Effector CD8-positive, alpha-beta T cell (primary cell): ENCODE measurements around the gene AGAP5.
"Not testable (repeated sequence)": the region's sequence is repeated elsewhere in the genome, so short reads cannot be mapped to it uniquely, and the experiment has no call there.

Source experiments
- DNase-seq: peaks from one replicate; lab custom pipeline; 2025; lab: John Stamatoyannopoulos, UW
- total RNA-seq, 4 experiments: gene quantifications; one replicate each; lab custom pipeline; 2026; lab: John Stamatoyannopoulos, UW

AGAP5 gene
- total RNA-seq: 0 to 0.61 (median 0.49) reads per million in 4 experiments

DNA sequence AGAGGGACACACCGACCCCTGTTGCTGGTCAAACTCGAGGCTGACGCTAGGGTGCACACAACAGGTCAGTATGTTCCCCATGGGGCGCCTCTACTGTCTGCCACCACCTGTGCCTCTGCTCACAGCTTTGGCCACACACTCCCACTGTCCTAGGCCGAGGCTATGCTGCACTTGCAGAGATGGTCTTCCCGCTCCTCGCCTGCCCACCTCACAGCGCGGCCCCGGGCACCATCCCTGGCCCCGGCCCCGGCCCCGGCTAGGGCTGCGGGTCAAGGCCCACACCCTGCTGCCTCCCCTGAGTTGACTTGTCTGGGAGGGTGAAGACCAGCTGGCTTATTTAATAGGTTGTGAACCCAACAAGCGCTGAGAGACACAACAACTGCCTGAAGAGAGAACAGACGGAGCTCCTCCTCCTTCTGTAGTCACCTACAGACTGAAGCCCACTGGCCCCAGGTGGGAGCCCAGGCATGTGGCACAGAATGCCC is at the start of gene AGAP5:
Gene AGAP5, minus strand, starts transcription at position 435 of the 485 bp plus-strand sequence. Its CDS starts 354 bp downstream, at position 81.
- not testable (repeated sequence) for DNase-seq

DNA sequence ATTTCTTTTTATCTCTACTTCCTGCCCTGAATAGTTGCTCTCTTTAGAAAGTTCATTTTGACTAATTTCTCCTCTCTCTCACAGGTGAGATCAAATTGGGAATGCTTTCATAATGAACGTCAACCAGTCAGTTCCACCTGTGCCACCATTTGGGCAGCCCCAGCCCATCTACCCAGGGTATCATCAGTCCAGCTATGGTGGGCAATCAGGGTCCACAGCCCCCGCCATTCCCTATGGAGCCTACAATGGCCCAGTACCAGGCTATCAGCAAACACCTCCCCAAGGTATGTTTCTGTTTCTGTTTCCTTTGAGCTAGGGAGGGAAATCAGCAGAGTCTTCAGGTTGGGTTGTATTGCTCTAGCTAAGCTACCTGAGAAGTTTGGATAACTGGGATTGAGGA is 48.8 kb upstream of the AGAP5 start:
- DNase-seq: no peak

DNA sequence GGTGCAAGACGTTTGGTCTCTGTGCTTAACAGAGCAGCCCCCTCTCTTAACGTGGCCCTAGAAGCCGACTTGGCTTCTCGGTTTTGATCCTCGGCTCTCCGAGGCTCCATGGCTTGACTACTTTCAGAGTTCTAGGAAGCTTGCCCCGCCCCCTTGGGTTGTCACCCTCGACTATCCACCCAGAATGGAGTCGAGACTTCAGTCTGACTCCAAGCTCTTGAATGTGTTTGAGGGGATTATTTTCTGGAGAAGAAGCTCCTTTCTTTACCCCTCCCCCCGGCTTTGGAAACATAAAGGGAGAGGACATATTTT is 46.7 kb upstream of the AGAP5 start:
- DNase-seq: peak; percentile 35

DNA sequence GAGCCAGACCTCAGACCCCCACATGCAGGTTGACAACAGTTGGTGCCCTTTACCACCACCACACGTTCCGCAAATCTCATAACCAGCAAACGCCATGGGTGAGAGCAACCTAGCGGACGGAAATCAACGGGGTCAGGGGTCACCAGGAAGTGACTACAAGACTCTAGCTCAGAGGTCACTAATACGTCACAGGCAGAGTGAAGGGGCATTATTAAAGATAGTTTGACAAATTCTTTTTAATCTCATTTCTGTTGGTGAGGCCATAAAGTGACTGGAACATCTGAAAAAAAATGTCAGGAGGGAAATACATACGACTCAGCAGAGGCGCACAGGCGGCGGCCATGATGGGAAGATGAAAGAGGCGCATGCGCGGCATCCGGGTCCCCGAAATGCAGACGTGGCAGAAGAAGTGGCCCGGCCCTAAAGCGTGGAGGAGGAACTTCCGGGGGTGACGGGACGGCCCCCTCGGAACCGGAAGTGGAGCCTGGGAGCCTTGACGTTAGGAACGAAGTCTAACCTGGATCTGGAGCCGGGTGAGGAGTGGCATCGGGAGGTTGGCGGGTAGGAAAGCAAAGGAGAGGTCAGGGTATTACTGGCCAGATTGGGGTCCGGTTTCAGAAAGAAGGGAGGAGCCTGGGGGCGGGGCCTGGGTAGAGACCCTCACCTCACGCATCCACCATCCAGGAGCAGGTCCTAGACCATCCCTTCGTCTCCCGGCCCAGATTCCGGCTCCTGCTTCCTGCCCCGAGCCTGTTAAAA is 46.2 kb upstream of the AGAP5 start, which contains the start of gene SEC24C:
Gene SEC24C, plus strand, starts transcription at position 468 of the 759 bp plus-strand sequence. CDS start 2,461 bp downstream, outside the sequence.
- peak; percentile 92 for DNase-seq

DNA sequence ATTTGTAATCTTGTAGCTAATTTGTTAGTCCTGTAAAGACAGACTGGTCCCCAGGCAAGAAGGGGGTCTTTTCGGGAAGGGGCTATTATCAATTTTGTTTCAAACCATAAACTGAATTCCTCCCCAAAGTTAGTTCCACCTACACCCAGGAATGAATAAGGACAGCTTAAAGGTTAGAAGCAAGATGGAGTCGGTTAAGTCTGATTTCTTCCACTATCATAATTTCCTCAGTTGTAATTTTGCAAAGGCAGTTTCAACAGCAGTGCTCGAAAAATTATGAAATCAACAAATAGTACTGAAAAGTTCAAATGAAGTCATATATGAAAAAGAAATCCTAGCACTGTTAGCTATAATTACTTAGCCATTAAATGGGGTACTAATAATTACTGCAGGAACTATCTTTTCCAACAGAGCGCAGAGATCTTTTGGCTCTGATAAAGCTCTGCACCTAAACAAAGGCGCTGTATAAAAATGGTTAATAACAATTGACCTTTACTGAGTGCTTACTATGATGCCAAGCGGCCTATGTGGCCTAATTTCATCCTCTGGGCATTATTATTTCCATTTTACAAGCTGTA is 45.5 kb upstream of the AGAP5 start:
- no peak for DNase-seq

DNA sequence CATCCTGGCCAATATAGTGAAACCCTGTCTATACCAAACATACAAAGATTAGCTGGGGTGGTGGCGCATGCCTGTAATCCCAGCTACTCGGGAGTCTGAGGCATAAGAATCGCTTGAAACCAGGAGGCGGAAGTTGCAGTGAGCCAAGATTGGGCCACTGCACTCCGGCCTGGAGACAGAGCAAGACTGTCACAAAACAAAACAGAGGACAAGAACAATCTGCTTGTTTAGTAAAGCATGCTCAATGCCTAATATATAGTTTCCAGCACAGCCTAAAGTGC is 44.5 kb upstream of the AGAP5 start:
- no peak for DNase-seq

DNA sequence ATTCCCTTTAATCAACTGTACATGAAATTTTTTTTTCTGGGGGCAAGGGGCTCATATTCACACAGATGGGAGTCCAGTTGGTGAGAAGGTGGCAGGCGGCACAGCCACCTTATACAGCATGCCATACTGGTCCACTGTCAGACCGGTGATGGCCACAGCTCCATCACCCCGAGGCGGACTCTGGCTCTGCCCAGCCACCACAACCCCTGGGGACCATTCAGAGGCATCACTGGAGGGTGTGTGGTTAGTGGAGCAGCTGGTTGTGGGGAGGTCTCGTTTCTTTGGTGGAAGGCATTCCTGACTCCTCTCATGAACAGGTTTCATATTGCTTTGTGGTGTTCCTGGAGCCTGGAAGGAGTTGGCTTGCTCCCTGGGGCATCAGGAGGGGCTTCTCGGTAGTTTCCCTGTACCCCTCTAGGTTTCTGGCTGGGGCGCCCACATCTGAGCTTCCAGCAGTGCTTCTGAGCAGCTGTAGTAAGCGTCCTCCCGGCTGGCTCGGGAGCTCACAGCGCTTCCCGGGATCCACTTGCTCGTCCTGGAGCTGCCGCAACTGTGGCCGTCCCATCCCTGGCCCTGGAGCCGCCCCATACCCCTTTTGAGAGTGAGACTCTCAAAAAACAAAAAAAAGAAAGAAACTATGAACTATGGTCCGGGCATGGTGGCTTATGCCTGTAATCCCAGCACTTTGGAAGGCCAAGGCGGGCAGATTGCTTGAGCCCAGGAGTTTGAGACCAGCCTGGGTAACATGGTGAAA is 42.8 kb upstream of the AGAP5 start:
- DNase-seq: not testable (repeated sequence)

DNA sequence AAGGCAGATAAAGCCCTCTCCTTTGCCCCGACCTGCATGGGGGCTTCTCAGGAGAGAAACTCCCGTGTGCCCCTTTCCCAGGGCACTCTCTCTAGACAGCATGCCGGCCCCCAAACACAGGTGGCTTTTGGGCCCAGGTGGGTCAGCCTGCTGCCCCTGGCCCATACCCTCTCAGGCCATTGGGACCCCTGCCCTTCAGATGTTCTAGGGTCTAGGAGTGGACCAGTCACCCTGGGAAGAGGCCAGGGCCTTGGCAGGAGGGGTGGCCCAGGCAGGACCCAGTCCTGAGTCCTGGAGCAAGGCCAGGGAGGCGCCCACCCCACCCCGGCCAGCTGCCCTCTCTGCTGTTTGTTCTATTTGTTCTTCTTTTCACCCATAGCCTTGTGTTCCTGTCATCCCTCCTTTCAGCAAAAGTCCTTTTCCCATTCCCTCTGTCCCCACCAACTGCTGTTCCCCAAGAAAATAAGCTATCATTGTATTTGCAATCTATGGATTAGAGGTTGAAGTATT is 36.9 kb upstream of the AGAP5 start:
- no peak for DNase-seq

DNA sequence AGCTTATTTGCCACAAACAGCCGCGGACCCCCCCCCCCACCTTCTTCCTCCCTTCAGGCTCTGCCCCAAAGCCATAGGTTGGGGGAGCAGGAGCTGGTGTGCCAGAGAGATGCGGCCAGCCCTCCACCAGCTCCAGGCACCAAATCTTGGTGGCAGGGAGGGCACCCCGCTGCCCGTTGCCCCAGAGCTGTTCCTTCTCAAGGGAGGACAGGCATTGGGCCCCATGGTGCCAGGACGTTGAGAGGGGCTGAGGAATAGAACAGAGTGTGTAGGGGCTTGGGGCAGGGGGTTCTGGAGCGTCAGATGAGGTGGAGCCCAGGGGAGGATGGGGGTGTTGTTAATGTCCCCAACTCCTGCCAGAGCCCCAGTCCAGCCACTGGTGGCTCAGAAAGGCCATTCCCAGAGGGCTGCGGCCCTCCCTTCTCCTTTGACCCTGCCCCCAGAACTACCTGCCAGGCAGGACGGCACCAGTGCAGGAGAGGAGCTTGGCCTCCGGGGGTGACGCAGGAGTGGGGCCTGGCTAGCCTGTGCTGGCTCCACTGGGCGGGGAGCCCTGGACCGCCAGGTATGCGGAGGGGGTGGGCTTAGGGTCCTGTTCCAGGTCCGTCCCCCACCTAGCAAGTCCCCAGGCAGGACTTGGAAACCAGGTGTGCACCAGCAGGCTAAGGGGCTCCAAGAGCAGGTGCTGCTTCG is 36.3 kb upstream of the AGAP5 start:
- no peak for DNase-seq

DNA sequence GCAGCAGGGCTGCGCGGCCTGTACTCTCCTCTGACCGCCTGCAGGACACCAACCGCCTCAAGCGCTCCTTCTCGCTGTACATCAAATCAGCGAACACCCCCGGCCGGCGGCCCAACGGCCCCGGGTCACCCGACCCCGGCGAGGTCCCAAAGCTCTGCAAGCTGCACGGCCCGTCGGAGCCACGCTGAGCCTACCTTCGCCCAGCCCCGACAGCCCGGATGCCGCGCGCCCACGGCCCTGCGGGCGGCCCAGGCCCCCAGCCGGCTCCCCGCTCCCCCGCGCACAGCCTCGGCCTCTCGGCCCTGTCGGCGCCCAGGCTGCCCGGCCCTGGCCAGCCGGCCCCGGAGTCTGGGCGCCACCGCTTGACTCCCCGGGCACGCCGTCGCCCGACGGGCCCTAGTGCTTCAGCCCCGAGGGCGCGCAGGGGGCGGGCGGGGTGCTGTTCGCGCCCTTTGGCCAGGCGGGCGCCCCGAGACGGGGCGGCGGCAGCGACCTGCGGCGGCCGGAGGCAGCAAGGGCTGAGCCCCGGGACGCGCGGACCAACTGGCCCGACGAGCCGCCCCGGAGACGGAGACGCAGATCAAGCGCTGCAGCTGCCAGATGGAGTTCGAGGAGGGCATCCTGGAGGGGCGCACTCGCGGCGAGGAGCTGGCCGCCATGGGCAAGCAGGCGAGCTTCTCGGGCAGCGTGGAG is 35.2 kb upstream of the AGAP5 start:
- no peak for DNase-seq

DNA sequence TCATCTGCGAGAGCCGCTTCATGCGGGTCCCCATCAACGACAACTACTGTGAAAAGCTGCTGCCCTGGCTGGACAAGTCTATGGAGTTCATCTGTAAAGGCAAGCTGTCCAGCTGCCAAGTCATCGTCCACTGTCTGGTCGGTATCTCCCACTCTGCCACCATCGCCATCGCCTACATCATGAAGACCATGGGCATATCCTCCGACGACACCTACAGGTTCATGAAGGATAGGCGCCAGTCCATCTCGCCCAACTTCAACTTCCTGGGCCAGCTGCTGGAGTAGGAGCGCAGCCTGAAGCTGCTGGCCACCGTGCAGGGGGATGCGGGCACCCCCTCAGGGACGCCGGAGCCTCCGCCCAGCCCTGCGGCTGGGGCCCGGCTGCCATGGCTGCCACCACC is 34.5 kb upstream of the AGAP5 start:
- DNase-seq: no peak

DNA sequence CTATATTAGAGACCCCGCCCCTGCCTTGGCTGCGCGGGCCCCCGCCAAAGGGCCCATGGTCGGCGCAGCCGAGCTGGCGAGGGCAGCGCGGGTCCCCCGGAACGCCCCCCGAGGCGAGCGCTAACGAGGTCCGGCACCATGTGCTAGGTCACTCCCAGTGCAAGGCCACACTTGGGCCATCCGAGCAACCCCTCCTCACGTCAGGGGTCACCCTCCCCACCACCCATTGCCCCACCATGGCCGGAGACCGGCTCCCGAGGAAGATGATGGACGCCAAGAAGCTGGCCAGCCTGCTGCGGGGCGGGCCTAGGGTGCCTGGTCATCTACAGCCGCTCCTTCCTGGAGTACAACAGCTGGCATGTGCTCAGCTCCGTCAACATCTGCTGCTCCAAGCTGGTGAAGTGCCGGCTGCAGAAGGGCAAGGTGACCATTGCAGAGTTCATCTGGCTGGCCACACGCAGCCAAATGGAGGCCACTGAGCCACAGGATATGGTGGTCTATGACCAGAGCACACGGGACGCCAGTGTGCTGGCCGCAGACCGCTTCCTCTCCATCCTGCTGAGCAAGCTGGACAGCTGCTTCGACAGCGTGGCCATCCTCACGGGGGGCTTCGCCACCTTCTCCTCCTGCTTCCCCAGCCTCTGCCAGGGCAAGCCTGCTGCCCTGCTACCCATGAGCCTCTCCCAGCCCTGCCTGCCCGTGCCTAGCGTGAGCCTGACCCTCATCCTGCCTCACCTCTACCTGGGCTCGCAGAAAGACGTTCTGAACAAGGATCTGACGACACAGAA is 33.9 kb upstream of the AGAP5 start:
- DNase-seq: no peak

DNA sequence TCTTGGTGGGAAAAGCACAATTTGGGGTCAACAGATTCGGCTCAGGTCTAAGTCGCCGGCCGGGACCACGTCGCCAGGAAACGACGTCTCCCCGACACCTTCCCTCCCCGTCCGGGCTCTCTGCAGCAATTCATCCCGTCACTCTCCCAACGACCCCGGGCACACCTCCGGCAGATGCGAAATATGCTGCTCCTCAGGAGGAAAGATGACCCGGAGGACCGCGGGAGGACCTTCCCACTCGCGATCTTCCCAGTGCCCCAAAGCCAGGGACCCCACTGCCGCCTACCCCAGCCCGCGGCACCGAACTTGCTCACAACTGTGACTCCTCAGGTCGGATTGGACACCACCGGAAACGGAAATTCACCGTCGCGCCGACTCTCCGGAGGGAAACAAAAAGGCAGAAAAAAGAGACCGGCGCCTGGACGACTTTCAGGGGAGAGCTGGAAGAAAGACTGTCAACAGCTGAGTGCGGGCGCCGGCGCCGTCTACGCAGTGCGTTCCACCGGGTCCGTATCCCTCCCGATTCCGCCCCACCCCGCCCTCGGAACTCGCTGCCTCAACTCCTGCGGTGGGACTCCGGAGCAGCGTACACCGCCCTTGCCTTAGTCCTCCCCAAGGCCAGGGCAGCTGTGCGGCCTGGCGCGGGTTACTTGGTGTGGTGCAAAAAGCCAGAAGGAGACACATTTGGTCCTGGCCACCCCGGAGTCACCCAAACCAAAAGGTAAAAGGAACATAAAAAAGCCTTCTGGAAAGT is 32.4 kb upstream of the AGAP5 start:
- peak; percentile 83 for DNase-seq

DNA sequence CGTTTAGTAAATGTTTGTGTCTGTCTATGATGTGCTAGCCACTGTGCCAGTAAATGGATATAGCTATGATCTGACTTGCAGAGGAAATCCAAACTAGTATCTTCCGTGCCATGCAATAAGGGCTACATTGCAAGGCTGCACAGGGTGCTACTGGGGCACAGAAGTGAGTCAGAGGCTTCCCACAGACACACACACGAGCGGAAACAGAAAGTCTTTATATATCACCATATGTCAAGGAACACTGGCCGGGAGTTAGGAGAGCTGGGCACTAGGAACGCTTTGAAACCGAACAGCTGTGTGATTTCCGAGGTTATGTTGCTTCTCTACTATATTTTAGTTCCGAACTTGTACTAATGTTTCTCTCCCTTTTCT is 31.9 kb upstream of the AGAP5 start:
- not testable (repeated sequence) for DNase-seq

DNA sequence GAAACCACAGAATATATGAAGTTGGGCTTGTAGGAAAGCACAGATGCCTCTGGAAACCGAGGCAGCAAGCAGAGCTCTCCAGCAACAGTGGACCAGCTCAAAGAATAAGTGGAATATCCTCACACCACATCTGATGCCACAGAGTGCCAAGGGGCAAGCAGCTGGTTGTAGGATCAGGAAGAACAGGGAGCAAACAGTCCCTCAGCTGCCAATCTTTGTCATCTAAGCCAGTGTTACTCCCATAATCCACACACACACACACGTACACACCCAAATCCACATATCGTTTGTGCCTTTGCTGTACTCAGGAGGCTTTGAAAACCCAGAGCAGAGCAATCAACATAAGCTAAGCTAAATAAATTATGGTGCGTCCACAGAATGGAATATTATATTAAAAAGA is 25.6 kb upstream of the AGAP5 start:
- DNase-seq: no peak

DNA sequence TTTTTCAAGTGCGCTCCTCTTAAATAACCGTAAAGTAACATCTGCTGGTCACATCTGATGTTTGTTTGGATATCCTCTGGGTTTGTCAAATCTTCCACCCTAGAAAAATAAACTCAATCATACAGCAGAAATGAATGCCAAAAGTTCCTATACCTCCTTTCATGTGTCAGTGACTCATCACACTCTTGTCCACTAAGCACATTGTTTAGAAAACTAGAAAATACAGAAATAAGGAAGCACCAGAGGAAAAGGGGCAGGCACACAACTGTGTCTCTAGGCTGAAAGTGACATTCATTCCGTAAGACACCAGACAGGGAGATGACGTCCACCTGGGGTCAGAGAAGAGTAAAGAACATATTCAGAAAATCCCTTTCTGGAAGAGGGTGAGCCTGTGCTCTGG is 22.7 kb upstream of the AGAP5 start:
- not testable (repeated sequence) for DNase-seq

DNA sequence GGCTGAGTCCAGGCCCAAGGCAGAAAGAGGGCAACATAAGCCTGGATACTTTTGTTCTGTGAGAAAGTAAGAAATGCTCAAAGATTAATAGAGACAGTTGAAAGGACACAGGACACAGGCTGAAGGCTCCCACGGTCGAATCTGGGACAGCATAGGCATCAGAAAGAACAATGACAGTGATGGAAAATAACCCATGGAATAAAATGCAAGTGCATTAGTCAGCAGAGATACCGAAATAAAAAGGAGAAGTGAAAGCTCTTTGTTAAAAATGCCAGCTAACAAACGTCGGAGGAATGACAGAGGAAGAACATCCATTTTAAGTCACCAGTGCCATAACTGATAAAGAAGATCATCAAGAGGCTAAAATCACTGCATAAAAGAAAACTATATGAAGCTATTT is 19.6 kb upstream of the AGAP5 start:
- DNase-seq: no peak

DNA sequence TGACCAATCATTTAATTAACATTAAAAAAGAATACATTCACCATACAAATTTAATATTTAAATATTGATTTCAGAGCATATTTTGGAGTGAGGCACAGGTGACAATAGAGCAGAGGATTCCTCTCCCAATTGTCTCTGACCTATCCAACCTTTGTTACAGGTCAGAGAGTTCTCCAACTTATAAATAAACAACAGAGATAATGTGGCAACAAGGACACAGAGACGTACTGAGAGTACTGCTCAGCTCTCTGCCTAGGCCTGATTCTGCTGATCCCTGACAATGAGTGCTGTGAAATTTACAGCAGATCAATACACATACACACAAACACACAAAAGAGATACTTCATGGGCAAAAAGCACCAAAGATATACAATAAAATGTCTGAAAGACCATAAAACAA is 18.3 kb upstream of the AGAP5 start:
- DNase-seq: no peak

DNA sequence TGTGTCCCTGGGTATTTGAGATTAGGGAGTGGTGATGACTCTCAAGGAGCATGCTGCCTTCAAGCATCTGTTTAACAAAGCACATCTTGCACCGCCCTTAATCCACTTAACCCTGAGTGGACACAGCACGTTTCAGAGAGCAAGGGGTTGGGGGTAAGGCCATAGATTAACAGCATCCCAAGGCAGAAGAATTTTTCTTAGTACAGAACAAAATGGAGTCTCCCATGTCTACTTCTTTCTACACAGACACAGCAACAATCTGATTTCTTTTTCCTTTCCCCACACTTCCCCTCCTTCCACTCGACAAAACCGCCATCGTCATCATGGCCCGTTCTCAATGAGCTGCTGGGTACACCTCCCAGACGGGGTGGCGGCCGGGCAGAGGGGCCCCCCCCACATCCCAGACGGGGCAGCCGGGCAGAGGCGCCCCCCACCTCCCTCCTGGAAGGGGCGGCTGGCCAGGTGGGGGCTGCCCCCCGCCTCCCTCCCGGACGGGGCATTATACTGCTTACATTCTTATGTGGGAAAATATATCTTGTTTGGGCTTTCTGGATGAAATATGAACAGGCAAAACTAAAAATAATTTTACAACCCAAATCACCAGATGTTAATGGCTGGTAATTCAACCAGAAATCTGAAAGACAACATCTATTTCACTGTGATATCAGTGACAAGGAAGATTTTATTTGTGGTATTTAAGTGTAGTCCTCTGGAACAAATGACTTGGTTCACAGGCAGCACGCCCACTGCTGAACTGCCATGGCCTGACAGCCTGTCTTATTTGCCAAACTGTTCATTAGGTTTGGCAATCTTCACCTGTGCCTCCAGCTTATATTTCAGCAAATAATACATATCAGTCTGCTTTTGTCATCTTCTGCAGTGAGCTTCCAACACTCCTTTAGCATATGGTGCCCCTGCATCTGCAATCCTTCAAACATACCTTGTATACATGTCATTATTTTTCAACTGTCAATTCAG is 17.6 kb upstream of the AGAP5 start:
- not testable (repeated sequence) for DNase-seq
